Uterus (tissue), 2 donors: ENCODE data around the gene IMMP1L.

Experiments used
- CTCF ChIP-seq, 4 experiments: fragments of 200-600 bp in 2 of 4; fragments of 450-650 bp in 2 of 4; sonication (generic) in 2 of 4; IDR thresholded peaks; one replicate each; pipeline ENCODE4 v1.5.1; 2016 to 2019; ENCODE audit warnings: antibody characterized with exemption in 4 of 4, mild to moderate bottlenecking in 2 of 4, moderate library complexity in 1 of 4
- POLR2A ChIP-seq, 2 donors: fragments of 450-650 bp; IDR thresholded peaks; one replicate each; pipeline ENCODE4 v1.6.1; 2016; ENCODE audit warnings: antibody characterized with exemption in 2 of 2, mild to moderate bottlenecking in 1 of 2, moderate library complexity in 1 of 2

DNA sequence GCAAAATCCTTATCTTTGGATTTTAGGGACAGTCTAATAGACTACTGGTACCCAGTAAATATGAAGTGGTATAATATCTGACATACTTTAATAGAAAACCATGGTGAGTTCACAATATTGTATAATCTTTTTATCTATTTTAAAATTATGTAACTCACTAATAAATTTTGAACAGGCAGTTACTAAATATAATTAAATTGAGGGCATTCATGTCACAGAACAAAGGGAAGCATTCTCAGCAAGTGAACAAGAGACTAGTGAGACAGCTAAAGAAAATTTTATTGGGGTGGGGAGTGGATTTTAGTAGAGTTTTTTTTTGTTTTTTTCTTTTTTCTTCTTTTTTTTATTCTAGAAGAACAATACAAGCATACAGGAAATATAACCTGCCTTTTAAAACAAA is 84.8 kb downstream of the IMMP1L start:
- TF ChIP-seq POLR2A (IDR thresholded peaks at IDR 0.05) = no peak
- TF ChIP-seq CTCF (IDR thresholded peaks at IDR 0.05) = no peak
